Parathyroid adenoma (tissue), 2 donors: ENCODE measurements around the gene PLPPR2.

Source experiments
- H2AFZ ChIP-seq: fragments of 300-600 bp; sonication (generic); one replicate; pipeline ENCODE4 v1.7.0; 2017; ENCODE audit warnings: antibody characterized with exemption, mild to moderate bottlenecking
- H3K27ac ChIP-seq: fragments of 300-600 bp; sonication (generic); one replicate; pipeline ENCODE4 v1.7.0; 2017
- H3K27me3 ChIP-seq: fragments of 300-600 bp; sonication (generic); one replicate; pipeline ENCODE4 v1.7.0; 2017; ENCODE audit warnings: low read length; ENCODE audit not compliant: control insufficient read depth, insufficient read depth
- H3K36me3 ChIP-seq: fragments of 300-600 bp; sonication (generic); one replicate; pipeline ENCODE4 v1.7.0; 2017; ENCODE audit warnings: low read length; ENCODE audit not compliant: control insufficient read depth, insufficient read depth
- H3K4me1 ChIP-seq: fragments of 300-600 bp; sonication (generic); one replicate; pipeline ENCODE4 v1.7.0; 2017; ENCODE audit warnings: control low read depth
- H3K4me2 ChIP-seq: fragments of 300-600 bp; sonication (generic); one replicate; pipeline ENCODE4 v1.7.0; 2017; ENCODE audit warnings: low read length
- H3K4me3 ChIP-seq: fragments of 300-600 bp; sonication (generic); one replicate; pipeline ENCODE4 v1.7.0; 2017; ENCODE audit warnings: low read depth, low read length
- H3K79me2 ChIP-seq: fragments of 300-600 bp; sonication (generic); one replicate; pipeline ENCODE4 v1.7.0; 2017; ENCODE audit warnings: control low read depth
- H3K9ac ChIP-seq: fragments of 300-600 bp; sonication (generic); one replicate; pipeline ENCODE4 v1.7.0; 2017; ENCODE audit warnings: mild to moderate bottlenecking
- H3K9me3 ChIP-seq: fragments of 300-600 bp; sonication (generic); one replicate; pipeline ENCODE4 v1.7.0; 2017; ENCODE audit warnings: low read length; ENCODE audit not compliant: control insufficient read depth
- CTCF ChIP-seq: fragments of 300-600 bp; sonication (generic); IDR thresholded peaks from one replicate; pipeline ENCODE4 v1.7.0; 2017; ENCODE audit warnings: antibody characterized with exemption, mild to moderate bottlenecking
- donor health status: primary hyperparathyroidism.

The PLPPR2 gene

DNA sequence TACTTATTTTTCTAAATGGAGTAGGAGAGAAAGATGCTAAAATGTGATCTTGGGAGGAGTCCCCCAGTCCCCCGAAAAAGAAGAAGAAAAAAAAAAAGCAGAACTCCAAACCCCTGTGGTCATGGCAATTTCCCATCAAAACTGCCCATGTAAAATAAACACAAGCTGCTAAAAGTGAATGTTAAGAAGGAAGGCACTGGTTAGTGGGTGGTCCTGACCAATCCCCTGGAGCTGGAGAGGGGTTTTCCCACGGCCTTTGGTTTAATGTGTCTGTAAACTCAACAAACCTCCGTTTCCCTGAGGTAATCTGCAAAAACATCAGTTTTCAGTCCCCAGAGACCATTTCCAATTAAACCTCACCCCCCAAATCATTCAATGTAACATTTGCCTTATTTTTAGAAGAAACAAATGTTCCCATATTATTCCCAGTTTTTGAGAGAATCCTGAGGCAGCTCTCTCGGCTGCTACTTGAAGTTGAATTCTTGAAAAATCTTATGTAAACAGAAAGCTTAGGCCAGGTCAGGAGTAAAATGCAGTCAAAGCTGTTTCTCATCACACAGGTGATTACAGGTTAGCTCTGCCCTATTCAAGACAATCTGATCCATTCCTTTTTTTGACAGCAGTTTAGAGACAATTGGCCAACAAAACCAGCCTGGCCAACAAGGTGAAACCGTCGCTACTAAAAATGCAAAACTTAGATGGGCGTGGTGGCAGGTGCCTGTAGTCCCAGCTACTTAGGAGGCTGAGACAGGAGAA, 32.8 kb upstream of the PLPPR2 start:
- Histone ChIP-seq H3K9ac (no peak overlapping the region), H3K4me3 (no peak overlapping the region), H3K4me2 (no peak overlapping the region), H3K4me1 (peaks cover 9% of the 10 kb centered on the region), H3K79me2 (no peaks in the 10 kb centered on the region), H3K9me3 (no peaks in the 10 kb centered on the region), H3K27me3 (no peaks in the 10 kb centered on the region), H2AFZ (no peak overlapping the region), H3K27ac (no peak overlapping the region), H3K36me3 (no peaks in the 10 kb centered on the region)
- TF ChIP-seq CTCF = no peak

GRCh38 chr19:11323601-11324078, 31.6 kb upstream of the PLPPR2 start:
- TF ChIP-seq CTCF = no peak
- Histone ChIP-seq H3K79me2 (no peaks in the 10 kb centered on the region), H3K9ac (no peak overlapping the region), H3K27ac (peak overlapping the region; percentile 61), H3K36me3 (no peaks in the 10 kb centered on the region), H3K4me1 (peaks cover 9% of the 10 kb centered on the region), H3K9me3 (no peaks in the 10 kb centered on the region), H3K27me3 (no peaks in the 10 kb centered on the region), H2AFZ (no peak overlapping the region), H3K4me3 (no peak overlapping the region), H3K4me2 (no peak overlapping the region)

- Histone ChIP-seq H3K9me3 (no peaks in the 10 kb centered on the region), H3K4me1 (peaks cover 9% of the 10 kb centered on the region), H3K27ac (peak overlapping the region; percentile 61), H3K4me3 (no peak overlapping the region), H3K27me3 (no peaks in the 10 kb centered on the region), H3K36me3 (no peaks in the 10 kb centered on the region), H3K79me2 (no peaks in the 10 kb centered on the region), H3K9ac (no peak overlapping the region), H3K4me2 (peak overlapping the region; percentile 56), H2AFZ (peak overlapping the region; percentile 40)
- no peak for TF ChIP-seq CTCF
Observed at GRCh38 chr19:11324079-11324661, 31.1 kb upstream of the PLPPR2 start.

DNA sequence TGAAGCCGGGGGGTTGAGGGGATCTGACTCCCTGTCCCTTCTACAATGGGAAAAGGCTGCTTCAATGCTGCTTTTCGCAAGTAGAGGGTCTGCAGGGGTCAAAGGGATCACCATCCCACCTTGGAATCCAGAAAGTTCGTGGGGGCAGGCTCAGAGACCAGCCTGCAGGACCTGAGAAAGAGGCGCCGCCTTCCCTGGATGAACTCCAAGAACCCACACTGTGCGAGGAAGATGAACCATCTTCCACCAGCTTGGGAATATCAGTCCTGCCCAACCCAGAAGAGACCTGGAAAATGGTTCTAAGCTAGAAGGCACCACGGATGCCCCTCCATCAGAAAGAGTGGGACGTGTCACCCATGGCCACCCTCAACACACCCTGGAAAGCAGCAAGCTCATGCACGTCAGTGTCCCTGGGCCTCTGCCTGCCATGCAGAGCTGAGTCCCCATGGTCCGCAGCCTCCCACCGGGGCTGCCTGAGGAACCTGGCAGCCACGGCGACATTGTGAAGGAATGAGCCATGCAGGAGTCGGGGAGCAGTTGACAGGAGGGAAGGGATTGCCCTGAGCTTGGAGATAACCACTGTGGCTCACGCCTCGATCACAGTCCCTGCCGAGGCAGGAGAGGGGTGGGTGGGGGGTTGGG, 30.4 kb upstream of the PLPPR2 start:
- no peak overlapping the region for H3K9ac ChIP-seq
- no peak for TF ChIP-seq CTCF

More for the DNA sequence above, 30.4 kb upstream of the PLPPR2 start:
- Histone ChIP-seq H3K79me2 (no peaks in the 10 kb centered on the region), H3K4me1 (peaks cover 9% of the 10 kb centered on the region), H3K9me3 (no peaks in the 10 kb centered on the region), H3K4me2 (peak overlapping the region; percentile 4), H3K36me3 (no peaks in the 10 kb centered on the region), H3K4me3 (no peak overlapping the region), H3K27me3 (no peaks in the 10 kb centered on the region), H2AFZ (no peak overlapping the region), H3K27ac (peak overlapping the region; percentile 61)
